ENCODE results near the gene CAMK2D.

Gene CAMK2D

DNA sequence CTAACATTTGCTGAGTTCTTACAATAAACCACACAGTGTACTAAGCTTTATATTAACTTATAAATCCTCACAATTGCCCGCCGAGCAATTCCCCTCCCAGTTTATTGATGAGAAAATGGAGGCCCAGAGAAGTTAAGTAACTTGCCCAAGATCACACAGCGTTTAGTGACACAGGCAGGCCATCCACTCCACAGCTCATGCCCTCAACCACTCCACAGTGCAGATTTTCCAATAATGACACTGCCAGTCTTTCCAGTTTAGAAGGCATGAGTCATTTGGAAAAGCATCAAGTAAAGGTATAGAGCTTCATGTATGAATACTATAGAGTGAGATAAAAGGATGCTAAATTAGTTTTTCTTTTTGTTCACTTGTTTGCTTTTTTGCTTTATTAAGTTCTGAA is 208.5 kb downstream of the CAMK2D start:
- no peak overlapping the region for H3K4me3 ChIP-seq (ENCODE audit: low read depth, low read length)
- DNase-seq (ENCODE audit: low read depth) = no peak
- in situ Hi-C loops (cut with HindIII; ENCODE audit: low sequenced_read_pairs) = no loop called here
- TF ChIP-seq, protein P1, sequence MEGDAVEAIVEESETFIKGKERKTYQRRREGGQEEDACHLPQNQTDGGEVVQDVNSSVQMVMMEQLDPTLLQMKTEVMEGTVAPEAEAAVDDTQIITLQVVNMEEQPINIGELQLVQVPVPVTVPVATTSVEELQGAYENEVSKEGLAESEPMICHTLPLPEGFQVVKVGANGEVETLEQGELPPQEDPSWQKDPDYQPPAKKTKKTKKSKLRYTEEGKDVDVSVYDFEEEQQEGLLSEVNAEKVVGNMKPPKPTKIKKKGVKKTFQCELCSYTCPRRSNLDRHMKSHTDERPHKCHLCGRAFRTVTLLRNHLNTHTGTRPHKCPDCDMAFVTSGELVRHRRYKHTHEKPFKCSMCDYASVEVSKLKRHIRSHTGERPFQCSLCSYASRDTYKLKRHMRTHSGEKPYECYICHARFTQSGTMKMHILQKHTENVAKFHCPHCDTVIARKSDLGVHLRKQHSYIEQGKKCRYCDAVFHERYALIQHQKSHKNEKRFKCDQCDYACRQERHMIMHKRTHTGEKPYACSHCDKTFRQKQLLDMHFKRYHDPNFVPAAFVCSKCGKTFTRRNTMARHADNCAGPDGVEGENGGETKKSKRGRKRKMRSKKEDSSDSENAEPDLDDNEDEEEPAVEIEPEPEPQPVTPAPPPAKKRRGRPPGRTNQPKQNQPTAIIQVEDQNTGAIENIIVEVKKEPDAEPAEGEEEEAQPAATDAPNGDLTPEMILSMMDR (IDR thresholded peaks at IDR 0.05; ENCODE audit: low read depth, low read length, missing control alignments) = no peak

DNA sequence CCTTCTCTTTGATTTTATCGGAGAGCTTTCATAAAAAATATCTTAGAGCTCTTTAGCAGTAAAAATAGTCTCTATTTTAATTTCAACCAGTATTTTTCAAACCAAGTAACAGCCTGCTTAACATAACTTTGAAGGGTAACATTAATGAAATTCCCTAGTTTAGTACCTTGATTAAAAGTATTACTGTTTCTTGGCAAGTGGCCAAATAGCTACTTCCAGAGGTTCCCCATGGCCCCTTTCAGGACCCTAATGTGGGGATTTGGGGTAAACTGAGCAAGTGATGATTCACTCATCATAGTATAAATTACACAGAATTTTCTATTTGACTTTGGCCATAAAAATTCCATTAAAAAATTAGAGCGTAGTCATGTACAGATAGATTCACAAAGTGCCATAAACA is 211.0 kb downstream of the CAMK2D start:
- no peak for DNase-seq (ENCODE audit: low read depth)
- TF ChIP-seq, protein P1 (IDR thresholded peaks at IDR 0.05; ENCODE audit: low read depth, low read length, missing control alignments) = no peak
- no peak overlapping the region for H3K4me3 ChIP-seq (ENCODE audit: low read depth, low read length)
- in situ Hi-C loops (cut with HindIII; ENCODE audit: low sequenced_read_pairs) = no loop called here

DNA sequence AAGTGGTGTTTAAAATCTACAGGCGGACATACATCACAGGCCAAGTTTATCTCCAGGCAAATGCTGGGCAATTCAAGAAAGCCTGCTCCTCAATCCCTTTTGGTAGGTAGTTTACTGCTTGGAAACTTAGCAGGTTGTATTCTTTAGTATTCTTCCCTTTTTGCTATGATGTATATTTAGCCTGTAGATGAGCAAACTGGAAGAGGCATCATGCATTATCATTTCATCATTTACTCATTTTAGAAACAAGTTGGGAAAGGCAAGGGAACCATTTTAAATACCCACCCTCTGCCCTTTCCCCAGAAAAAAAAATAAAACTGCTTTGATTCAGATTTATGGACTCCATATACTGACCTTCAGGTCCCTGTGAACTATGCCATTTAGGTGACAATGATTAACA is 213.2 kb downstream of the CAMK2D start:
- TF ChIP-seq, protein P1 (IDR thresholded peaks at IDR 0.05; ENCODE audit: low read depth, low read length, missing control alignments) = no peak
- no peak for DNase-seq (ENCODE audit: low read depth)
- in situ Hi-C loops (cut with HindIII; ENCODE audit: low sequenced_read_pairs) = no loop called here
- no peak overlapping the region for H3K4me3 ChIP-seq (ENCODE audit: low read depth, low read length)

DNA sequence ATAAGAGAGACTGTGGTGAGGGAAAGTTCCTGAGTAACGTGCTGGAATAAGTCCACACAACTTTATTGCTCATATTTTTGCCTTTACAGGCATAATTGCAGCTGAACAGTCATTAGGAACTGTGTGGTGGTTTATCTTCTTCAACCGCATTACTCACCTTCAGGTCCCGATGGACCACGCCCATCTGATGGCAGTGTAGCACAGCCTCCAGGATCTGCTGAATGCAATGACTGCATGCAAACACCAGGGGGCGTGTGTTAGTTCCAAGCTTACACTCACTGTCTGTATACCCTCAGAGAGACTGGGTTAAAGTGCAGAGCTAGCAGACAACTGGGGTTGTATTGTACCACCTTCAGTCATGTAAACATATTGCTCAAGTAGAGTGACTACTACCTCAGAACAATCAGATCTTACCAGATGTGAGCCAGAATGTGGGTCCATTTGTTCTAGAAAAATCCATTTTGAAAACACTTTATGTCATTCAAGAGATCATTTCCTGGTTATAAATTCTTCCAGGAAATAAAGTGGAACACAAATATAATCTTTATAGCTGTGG is 214.0 kb downstream of the CAMK2D start:
- no peak overlapping the region for H3K4me3 ChIP-seq (ENCODE audit: low read depth, low read length)
- in situ Hi-C loops (cut with HindIII; ENCODE audit: low sequenced_read_pairs) = no loop called here
- TF ChIP-seq, protein P1 (IDR thresholded peaks at IDR 0.05; ENCODE audit: low read depth, low read length, missing control alignments) = peak; percentile 96
- DNase-seq (ENCODE audit: low read depth) = peak; percentile 92

DNA sequence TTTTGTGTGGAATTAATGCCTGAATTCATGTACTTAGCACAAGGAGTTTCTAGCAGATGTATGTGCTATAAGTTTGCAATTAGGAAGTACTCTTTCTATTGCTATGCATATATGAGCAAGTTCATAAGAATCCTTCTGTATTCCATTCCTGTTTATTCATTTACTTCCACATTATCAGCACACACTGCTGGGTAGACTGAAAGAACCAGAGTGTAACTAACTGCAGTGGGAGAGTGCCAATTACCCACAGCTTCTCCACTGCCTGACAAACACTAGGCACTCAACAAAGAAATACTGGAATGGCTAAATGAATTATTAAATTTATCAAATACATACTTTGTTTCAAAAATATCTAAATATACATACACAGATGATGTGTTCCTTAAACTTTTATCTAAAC is 219.6 kb downstream of the CAMK2D start:
- TF ChIP-seq, protein P1 (IDR thresholded peaks at IDR 0.05; ENCODE audit: low read depth, low read length, missing control alignments) = no peak
- in situ Hi-C loops (cut with HindIII; ENCODE audit: low sequenced_read_pairs) = no loop called here
- no peak for DNase-seq (ENCODE audit: low read depth)
- no peak overlapping the region for H3K4me3 ChIP-seq (ENCODE audit: low read depth, low read length)

DNA sequence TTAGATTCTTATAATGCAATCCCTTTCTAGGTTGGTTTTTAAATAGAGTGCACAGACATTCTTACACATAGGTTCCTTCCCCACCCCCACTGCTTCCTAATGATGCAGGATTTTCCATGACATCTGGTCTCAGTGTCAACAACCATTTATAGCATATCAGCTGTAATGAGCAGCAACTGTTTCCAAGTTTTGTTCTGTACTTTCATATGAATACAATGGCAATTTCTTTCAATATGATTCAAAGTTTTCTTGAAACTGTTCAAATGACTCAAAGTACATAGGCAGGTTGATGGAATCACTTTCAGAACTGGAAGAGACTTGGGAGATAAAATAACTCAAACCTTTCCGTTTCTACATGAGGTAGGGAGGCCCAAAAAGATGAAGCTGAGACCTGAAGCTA is 220.7 kb downstream of the CAMK2D start:
- in situ Hi-C loops (cut with HindIII; ENCODE audit: low sequenced_read_pairs) = no loop called here
- no peak overlapping the region for H3K4me3 ChIP-seq (ENCODE audit: low read depth, low read length)
- DNase-seq (ENCODE audit: low read depth) = no peak

More for the DNA sequence above, 220.7 kb downstream of the CAMK2D start:
- TF ChIP-seq, protein P1 (IDR thresholded peaks at IDR 0.05; ENCODE audit: low read depth, low read length, missing control alignments) = no peak
